Measurements from ENCODE around the gene EEPD1.
A peak's percentile ranks its signal among the peaks of the same experiment; 100 is the strongest.

The EEPD1 gene

GRCh38 chr7:36263095-36263484 is 110.0 kb downstream of the EEPD1 start:
- no peak for DNase-seq

GRCh38 chr7:36264123-36264801 is 111.2 kb downstream of the EEPD1 start:
- no peak for DNase-seq

- no peak for DNase-seq
These were observed 112.0 kb downstream of the EEPD1 start for GRCh38 chr7:36264913-36265516.

- DNase-seq = no peak
These were observed 112.6 kb downstream of the EEPD1 start for GRCh38 chr7:36265680-36266079.

GRCh38 chr7:36266190-36266589 is 113.1 kb downstream of the EEPD1 start:
- DNase-seq = no peak

GRCh38 chr7:36266683-36267082 is 113.6 kb downstream of the EEPD1 start:
- DNase-seq = no peak

- no peak for DNase-seq
These were observed 119.1 kb downstream of the EEPD1 start for GRCh38 chr7:36272211-36272566.

- DNase-seq = no peak
These were observed 119.7 kb downstream of the EEPD1 start for GRCh38 chr7:36272567-36273269.

- no peak for DNase-seq
These were observed 120.8 kb downstream of the EEPD1 start for GRCh38 chr7:36273836-36274235.

- no peak for DNase-seq
These were observed 122.8 kb downstream of the EEPD1 start for GRCh38 chr7:36275735-36276284.

GRCh38 chr7:36276428-36277248 is 123.6 kb downstream of the EEPD1 start:
- DNase-seq = no peak

- no peak for DNase-seq
These were observed 124.1 kb downstream of the EEPD1 start for GRCh38 chr7:36277249-36277542.

- DNase-seq = no peak
These were observed 125.1 kb downstream of the EEPD1 start for GRCh38 chr7:36278069-36278619.

GRCh38 chr7:36278620-36279172 is 125.6 kb downstream of the EEPD1 start:
- DNase-seq = no peak

GRCh38 chr7:36279200-36279925 is 126.3 kb downstream of the EEPD1 start:
- no peak for DNase-seq

- no peak for DNase-seq
These were observed 126.9 kb downstream of the EEPD1 start for GRCh38 chr7:36279926-36280315.

- DNase-seq = no peak
These were observed 128.1 kb downstream of the EEPD1 start for GRCh38 chr7:36280840-36281812.

- no peak for DNase-seq
These were observed 129.1 kb downstream of the EEPD1 start for GRCh38 chr7:36281945-36282717.

- DNase-seq = no peak
These were observed 130.1 kb downstream of the EEPD1 start for GRCh38 chr7:36283181-36283580.

- peak; percentile 16 for DNase-seq
These were observed 130.7 kb downstream of the EEPD1 start for GRCh38 chr7:36283711-36284130.
